ENCODE data around the gene CD180. TPM values are rescaled to one million over a fixed set of nuclear protein-coding genes. Genes with fewer than 3 reads are reported as not detected.

CD180 gene
- total RNA-seq, 4 donors from 2014 or later = 0.82 to 5.2 (median 2.6) TPM; not detected in 1

DNA sequence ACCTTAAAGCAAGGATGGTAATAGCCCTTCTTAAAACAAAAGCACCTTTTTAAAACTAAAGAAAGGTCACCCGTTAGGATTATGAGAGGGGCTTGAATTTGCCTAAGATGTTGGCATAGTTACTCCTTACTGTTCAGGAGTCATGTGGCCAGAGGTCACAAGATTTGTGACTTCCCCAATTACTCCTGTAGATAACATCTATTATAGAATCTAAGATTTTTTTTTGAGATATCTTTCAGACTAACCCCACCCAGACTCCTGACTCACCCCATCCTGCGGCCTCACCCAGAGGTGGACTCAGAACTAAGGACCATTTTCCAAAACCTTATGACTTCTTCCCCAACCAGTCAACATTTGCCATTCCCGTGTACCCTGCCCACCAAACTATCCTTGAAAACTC, 2.4 kb downstream of the CD180 start:
- H3K4me3 ChIP-seq = no peak overlapping the region

DNA sequence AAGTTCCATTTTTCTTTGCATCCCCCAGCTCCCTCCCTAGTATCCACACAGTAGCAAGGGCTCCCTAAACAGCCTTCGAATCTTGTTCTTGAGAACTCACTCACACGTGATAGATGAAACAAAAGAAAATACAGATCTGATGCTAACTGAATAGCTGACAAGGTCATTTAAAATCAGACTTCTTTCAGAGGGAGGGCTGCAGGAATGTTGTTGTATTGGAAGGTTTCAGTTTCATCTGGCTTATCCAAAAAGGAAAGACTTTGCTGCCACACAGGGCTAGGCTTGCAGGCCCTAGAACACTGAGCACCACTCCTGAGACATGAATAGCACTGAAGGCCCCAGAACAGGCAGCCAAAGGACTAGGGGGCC, 3.2 kb downstream of the CD180 start:
- in situ Hi-C loops (cut with MboI; ENCODE audit: low pct_ligation_motif_present in 1 of 4, low pct_unique_long_range_greater_than_20kb in 1 of 4, low sequenced_read_pairs in 3 of 4) (no loop called here), intact Hi-C loops (cut with DNase I; ENCODE audit: low total_unique reads) (no loop called here)
- H3K27me3 ChIP-seq = no peaks in the 10 kb centered on the region
- WGBS, 2 donors (ENCODE audit: low coverage in 1 of 2) = 31% methylated on average over 2 of the region's 2 CpGs; no CpG with 5 or more reads in 1 of the 2 donors
- H3K4me3 ChIP-seq = no peak overlapping the region
- H3K9me3 ChIP-seq = no peaks in the 10 kb centered on the region
- H3K27ac ChIP-seq = peak overlapping the region; percentile 7 to 62 (median 26)
- H3K36me3 ChIP-seq = no peaks in the 10 kb centered on the region
- DNase-seq = no peak
- peaks cover 0 to 13% (median 4%) of the 10 kb centered on the region in 4 donors for H3K4me1 ChIP-seq
- no peak for TF ChIP-seq CTCF (IDR thresholded peaks at IDR 0.05)
- no peak for TF ChIP-seq POLR2AphosphoS5 (IDR thresholded peaks at IDR 0.05)
- no peak for TF ChIP-seq POLR2A (IDR thresholded peaks at IDR 0.05)
- no peak for TF ChIP-seq EP300 (IDR thresholded peaks at IDR 0.05; ENCODE audit: low read depth)

More for the DNA sequence above, 2.4 kb downstream of the CD180 start:
- H3K36me3 ChIP-seq = no peaks in the 10 kb centered on the region
- intact Hi-C loops (cut with DNase I; ENCODE audit: low total_unique reads) = no loop called here
- no peak for TF ChIP-seq POLR2AphosphoS5 (IDR thresholded peaks at IDR 0.05)
- TF ChIP-seq EP300 (IDR thresholded peaks at IDR 0.05; ENCODE audit: low read depth) = no peak
- TF ChIP-seq CTCF (IDR thresholded peaks at IDR 0.05) = no peak
- TF ChIP-seq POLR2A (IDR thresholded peaks at IDR 0.05) = no peak
- in situ Hi-C loops (cut with MboI; ENCODE audit: low pct_ligation_motif_present in 1 of 4, low pct_unique_long_range_greater_than_20kb in 1 of 4, low sequenced_read_pairs in 3 of 4) = no loop called here
- H3K27ac ChIP-seq = peak overlapping the region in 3 of 4 donors; percentile 7 to 62 (median 10)
- H3K27me3 ChIP-seq = no peaks in the 10 kb centered on the region
- H3K9me3 ChIP-seq = no peaks in the 10 kb centered on the region
- H3K4me1 ChIP-seq = peaks cover 0 to 13% (median 4%) of the 10 kb centered on the region in 4 donors
- DNase-seq = no peak
- WGBS, 2 donors (ENCODE audit: low coverage in 1 of 2) = 72 to 96% methylated on average over 3 of the region's 3 CpGs

- Histone ChIP-seq H3K4me3 (no peak overlapping the region), H3K4me1 (peaks cover 0 to 14% (median 4%) of the 10 kb centered on the region in 4 donors), H3K36me3 (no peaks in the 10 kb centered on the region), H3K27ac (peak overlapping the region; percentile 10 to 62 (median 30)), H3K27me3 (no peaks in the 10 kb centered on the region), H3K9me3 (no peaks in the 10 kb centered on the region)
- in situ Hi-C loops (cut with MboI; ENCODE audit: low pct_ligation_motif_present in 1 of 4, low pct_unique_long_range_greater_than_20kb in 1 of 4, low sequenced_read_pairs in 3 of 4) (no loop called here), intact Hi-C loops (cut with DNase I; ENCODE audit: low total_unique reads) (no loop called here)
- 0 to 45% methylated on average over 2 to 9 of the region's 9 CpGs for WGBS, 2 donors (ENCODE audit: low coverage in 1 of 2)
- TF ChIP-seq POLR2AphosphoS5 (IDR thresholded peaks at IDR 0.05) (no peak), CTCF (IDR thresholded peaks at IDR 0.05) (no peak), POLR2A (IDR thresholded peaks at IDR 0.05) (no peak), EP300 (IDR thresholded peaks at IDR 0.05; ENCODE audit: low read depth) (no peak)
- no peak for DNase-seq
Measured at GRCh38 chr5:67192719-67193438, 3.7 kb downstream of the CD180 start.

DNA sequence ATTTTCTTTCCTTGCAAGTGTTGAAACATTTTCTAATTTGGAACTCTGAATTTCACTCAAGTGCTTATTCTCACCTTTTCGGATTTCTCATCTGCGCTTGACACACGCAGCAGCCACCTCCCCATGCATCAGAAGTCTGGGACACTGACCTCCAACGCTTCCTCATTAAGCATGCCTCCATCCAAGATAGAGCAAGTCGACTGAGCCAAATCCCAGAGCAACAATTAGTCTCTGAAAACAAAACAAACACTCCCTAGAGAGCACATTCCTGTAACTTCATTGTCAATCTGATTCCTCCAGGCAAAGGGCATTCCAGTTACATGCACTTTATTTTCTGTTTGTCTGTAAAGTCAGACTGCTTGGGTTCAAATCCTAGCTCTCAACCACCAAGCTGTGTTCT, 5.7 kb downstream of the CD180 start:
- WGBS, 2 donors (ENCODE audit: low coverage in 1 of 2) = 61% methylated on average over 5 of the region's 5 CpGs; no CpG with 5 or more reads in 1 of the 2 donors
- Histone ChIP-seq H3K36me3 (no peaks in the 10 kb centered on the region), H3K27ac (no peak overlapping the region), H3K27me3 (no peaks in the 10 kb centered on the region), H3K9me3 (no peaks in the 10 kb centered on the region), H3K4me1 (peaks cover 0 to 15% (median 4%) of the 10 kb centered on the region in 4 donors), H3K4me3 (no peak overlapping the region)
- in situ Hi-C loops (cut with MboI; ENCODE audit: low pct_ligation_motif_present in 1 of 4, low pct_unique_long_range_greater_than_20kb in 1 of 4, low sequenced_read_pairs in 3 of 4) = no loop called here
- no peak for TF ChIP-seq POLR2A (IDR thresholded peaks at IDR 0.05)
- TF ChIP-seq CTCF (IDR thresholded peaks at IDR 0.05) = no peak
- TF ChIP-seq EP300 (IDR thresholded peaks at IDR 0.05; ENCODE audit: low read depth) = no peak
- no peak for TF ChIP-seq POLR2AphosphoS5 (IDR thresholded peaks at IDR 0.05)
- intact Hi-C loops (cut with DNase I; ENCODE audit: low total_unique reads) = no loop called here
- no peak for DNase-seq
